CD4-positive, alpha-beta T cell treated with Interleukin-2 at 100 ng/mL for 4 hours (primary cell): Measurements from ENCODE around the gene SLC8A2.
"Not testable (repeated sequence)": the region's sequence is repeated elsewhere in the genome, so short reads cannot be mapped to it uniquely, and the experiment has no call there.

Source experiments
- DNase-seq: peaks from one replicate; pipeline ENCODE4 v3.0.0-alpha.2; 2020; ENCODE audit warnings: low spot score

Gene SLC8A2

GRCh38 chr19:47487551-47488515 lies 16.1 kb upstream of the SLC8A2 start:
- no peak for DNase-seq

- no peak for DNase-seq
Observed at GRCh38 chr19:47486900-47487299, 15.2 kb upstream of the SLC8A2 start.

GRCh38 chr19:47486220-47486619 lies 14.5 kb upstream of the SLC8A2 start:
- not testable (repeated sequence) for DNase-seq

GRCh38 chr19:47485210-47485609 lies 13.5 kb upstream of the SLC8A2 start:
- no peak for DNase-seq

GRCh38 chr19:47483800-47484690 lies 12.4 kb upstream of the SLC8A2 start, which contains the start of gene KPTN:
KPTN (minus strand) TSS chr19:47484219; CDS start chr19:47484160, 59 bp downstream.
- DNase-seq: peak; percentile 86

GRCh38 chr19:47483200-47483599 lies 11.5 kb upstream of the SLC8A2 start:
- no peak for DNase-seq

- DNase-seq: no peak
Observed at GRCh38 chr19:47481460-47482052, 9.9 kb upstream of the SLC8A2 start.

- no peak for DNase-seq
Observed at GRCh38 chr19:47480658-47481057, 9.0 kb upstream of the SLC8A2 start.

GRCh38 chr19:47479701-47480503 lies 8.2 kb upstream of the SLC8A2 start:
- no peak for DNase-seq

- no peak for DNase-seq
Observed at GRCh38 chr19:47476438-47476972, 4.8 kb upstream of the SLC8A2 start.

GRCh38 chr19:47475465-47475864 lies 3.8 kb upstream of the SLC8A2 start:
- DNase-seq: no peak

- no peak for DNase-seq
Observed at GRCh38 chr19:47473336-47473735, 1.6 kb upstream of the SLC8A2 start.

GRCh38 chr19:47471381-47471732 lies 336 bp downstream of the SLC8A2 start:
- no peak for DNase-seq

GRCh38 chr19:47470447-47471195 lies 1.1 kb downstream of the SLC8A2 start:
- no peak for DNase-seq

- no peak for DNase-seq
Observed at GRCh38 chr19:47469719-47470118, 2.0 kb downstream of the SLC8A2 start.

- no peak for DNase-seq
Observed at GRCh38 chr19:47469363-47469700, 2.4 kb downstream of the SLC8A2 start.

- no peak for DNase-seq
Observed at GRCh38 chr19:47467914-47468313, 3.8 kb downstream of the SLC8A2 start.

GRCh38 chr19:47465957-47466356 lies 5.7 kb downstream of the SLC8A2 start:
- no peak for DNase-seq

GRCh38 chr19:47464675-47465419 lies 6.8 kb downstream of the SLC8A2 start:
- DNase-seq: no peak

- DNase-seq: no peak
Observed at GRCh38 chr19:47461876-47462275, 9.8 kb downstream of the SLC8A2 start.
